Activated T-cell treated with anti-CD3 and anti-CD28 coated beads for 24 hours (primary cell): ENCODE data around the gene RUNDC3A.
A peak's percentile ranks its signal among the peaks of the same experiment; 100 is the strongest.
"Not testable (repeated sequence)": the region's sequence is repeated elsewhere in the genome, so short reads cannot be mapped to it uniquely, and the experiment has no call there.

ENCODE experiments used
- DNase-seq: peaks from one replicate; pipeline ENCODE4 v3.0.0-alpha.2; 2020; ENCODE audit warnings: low read depth

RUNDC3A gene

GRCh38 chr17:44318077-44318892 is 9.9 kb downstream of the RUNDC3A start:
- DNase-seq, result no peak

- no peak for DNase-seq
These were observed 11.7 kb downstream of the RUNDC3A start for GRCh38 chr17:44320066-44320465.

GRCh38 chr17:44321246-44322120 is 13.1 kb downstream of the RUNDC3A start:
- DNase-seq, result no peak

- DNase-seq, result no peak
These were observed 14.0 kb downstream of the RUNDC3A start for GRCh38 chr17:44322236-44322895.

GRCh38 chr17:44323359-44324091 is 15.1 kb downstream of the RUNDC3A start:
- no peak for DNase-seq

- no peak for DNase-seq
These were observed 15.7 kb downstream of the RUNDC3A start for GRCh38 chr17:44324092-44324570.

GRCh38 chr17:44324571-44325275 is 16.3 kb downstream of the RUNDC3A start, which contains the start of gene SLC25A39:
Gene SLC25A39, minus strand, starts transcription at chr17:44324823. Its CDS starts 1,261 bp downstream, at chr17:44323562.
- DNase-seq, result peak; percentile 92

- DNase-seq, result peak; percentile 89
These were observed 18.6 kb downstream of the RUNDC3A start for GRCh38 chr17:44326861-44327444.

- DNase-seq, result no peak
These were observed 19.5 kb downstream of the RUNDC3A start for GRCh38 chr17:44327715-44328449.

- not testable (repeated sequence) for DNase-seq
These were observed 21.1 kb downstream of the RUNDC3A start for GRCh38 chr17:44329516-44329915.

GRCh38 chr17:44330263-44330662 is 21.9 kb downstream of the RUNDC3A start:
- DNase-seq, result not testable (repeated sequence)

- DNase-seq, result peak; percentile 63
These were observed 22.9 kb downstream of the RUNDC3A start for GRCh38 chr17:44331249-44331760.

- no peak for DNase-seq
These were observed 25.0 kb downstream of the RUNDC3A start for GRCh38 chr17:44333371-44333770.

GRCh38 chr17:44334315-44334714 is 25.9 kb downstream of the RUNDC3A start:
- no peak for DNase-seq

- DNase-seq, result no peak
These were observed 26.3 kb downstream of the RUNDC3A start for GRCh38 chr17:44334727-44335126.

GRCh38 chr17:44335564-44335963 is 27.2 kb downstream of the RUNDC3A start:
- no peak for DNase-seq

- DNase-seq, result no peak
These were observed 27.6 kb downstream of the RUNDC3A start for GRCh38 chr17:44335968-44336367.

GRCh38 chr17:44338702-44339101 is 30.3 kb downstream of the RUNDC3A start:
- DNase-seq, result no peak

- not testable (repeated sequence) for DNase-seq
These were observed 32.2 kb downstream of the RUNDC3A start for GRCh38 chr17:44340553-44340952.
